ENCODE results near the gene SYNJ2.
A peak's percentile ranks its signal among the peaks of the same experiment; 100 is the strongest.

The SYNJ2 gene

GRCh38 chr6:158043008-158043407 is 61.3 kb downstream of the SYNJ2 start:
- DNase-seq (ENCODE audit: low spot score): no peak

GRCh38 chr6:158043586-158044524 is 62.2 kb downstream of the SYNJ2 start:
- DNase-seq (ENCODE audit: low spot score): no peak

GRCh38 chr6:158044525-158044888 is 62.8 kb downstream of the SYNJ2 start:
- DNase-seq (ENCODE audit: low spot score): no peak

- DNase-seq (ENCODE audit: low spot score): no peak
Measured at GRCh38 chr6:158046201-158047126, 64.8 kb downstream of the SYNJ2 start.

- no peak for DNase-seq (ENCODE audit: low spot score)
Measured at GRCh38 chr6:158047127-158047518, 65.5 kb downstream of the SYNJ2 start.

- DNase-seq (ENCODE audit: low spot score): no peak
Measured at GRCh38 chr6:158047563-158048323, 66.1 kb downstream of the SYNJ2 start.

- DNase-seq (ENCODE audit: low spot score): no peak
Measured at GRCh38 chr6:158048589-158048988, 66.9 kb downstream of the SYNJ2 start.

GRCh38 chr6:158049055-158050028 is 67.7 kb downstream of the SYNJ2 start:
- DNase-seq (ENCODE audit: low spot score): no peak

- DNase-seq (ENCODE audit: low spot score): no peak
Measured at GRCh38 chr6:158050107-158050735, 68.6 kb downstream of the SYNJ2 start.

- DNase-seq (ENCODE audit: low spot score): no peak
Measured at GRCh38 chr6:158050955-158051354, 69.3 kb downstream of the SYNJ2 start.

- no peak for DNase-seq (ENCODE audit: low spot score)
Measured at GRCh38 chr6:158051968-158052367, 70.3 kb downstream of the SYNJ2 start.

- no peak for DNase-seq (ENCODE audit: low spot score)
Measured at GRCh38 chr6:158053377-158054313, 72.0 kb downstream of the SYNJ2 start.

- DNase-seq (ENCODE audit: low spot score): no peak
Measured at GRCh38 chr6:158056355-158056754, 74.7 kb downstream of the SYNJ2 start.

GRCh38 chr6:158056804-158057203 is 75.1 kb downstream of the SYNJ2 start:
- DNase-seq (ENCODE audit: low spot score): no peak

GRCh38 chr6:158057213-158057987 is 75.7 kb downstream of the SYNJ2 start:
- DNase-seq (ENCODE audit: low spot score): peak; percentile 97

- no peak for DNase-seq (ENCODE audit: low spot score)
Measured at GRCh38 chr6:158058171-158058651, 76.5 kb downstream of the SYNJ2 start.

- no peak for DNase-seq (ENCODE audit: low spot score)
Measured at GRCh38 chr6:158059108-158059507, 77.4 kb downstream of the SYNJ2 start.
